Coronary artery (tissue), 2 donors: ENCODE data around the gene CATSPERD.

ENCODE experiments used
- DNase-seq: peaks from one replicate; pipeline ENCODE4 v3.0.0-alpha.2; 2017; ENCODE audit warnings: low spot score
- H3K27ac ChIP-seq, 2 donors: fragments of 200-600 bp; sonication (generic); one replicate each; pipeline ENCODE4 v1.5.1; 2016 to 2019
- H3K4me3 ChIP-seq: fragments of 200-600 bp; sonication (generic); 2 replicates; pipeline ENCODE4 v1.5.1; 2016; ENCODE audit warnings: mild to moderate bottlenecking, moderate library complexity
- CTCF ChIP-seq: fragments of 200-600 bp; sonication (generic); IDR thresholded peaks from one replicate; pipeline ENCODE4 v1.5.1; 2019; ENCODE audit warnings: antibody characterized with exemption

The CATSPERD gene

GRCh38 chr19:5692723-5693194 lies 27.7 kb upstream of the CATSPERD start:
- H3K27ac ChIP-seq = peak overlapping the region in 1 of 2 donors; percentile 97
- no peak for DNase-seq
- TF ChIP-seq CTCF = no peak
- no peak overlapping the region for H3K4me3 ChIP-seq

GRCh38 chr19:5693195-5694166 lies 27.0 kb upstream of the CATSPERD start:
- H3K4me3 ChIP-seq = no peak overlapping the region
- no peak overlapping the region for H3K27ac ChIP-seq
- peak; percentile 72 for DNase-seq
- TF ChIP-seq CTCF = no peak

GRCh38 chr19:5694167-5694955 lies 26.1 kb upstream of the CATSPERD start:
- Histone ChIP-seq H3K27ac (no peak overlapping the region), H3K4me3 (no peak overlapping the region)
- peak; percentile 66 for DNase-seq
- TF ChIP-seq CTCF = no peak

- H3K4me3 ChIP-seq = no peak overlapping the region
- H3K27ac ChIP-seq = no peak overlapping the region
- no peak for TF ChIP-seq CTCF
- peak; percentile 72 for DNase-seq
These were observed 25.3 kb upstream of the CATSPERD start for GRCh38 chr19:5694956-5695648.

- no peak overlapping the region for H3K4me3 ChIP-seq
- TF ChIP-seq CTCF = no peak
- H3K27ac ChIP-seq = no peak overlapping the region
- peak; percentile 69 for DNase-seq
These were observed 24.7 kb upstream of the CATSPERD start for GRCh38 chr19:5695649-5696195.

GRCh38 chr19:5696196-5697021 lies 24.0 kb upstream of the CATSPERD start:
- Histone ChIP-seq H3K4me3 (no peak overlapping the region), H3K27ac (no peak overlapping the region)
- DNase-seq = no peak
- no peak for TF ChIP-seq CTCF
